ENCODE data around the gene SAMD5.

- TF ChIP-seq, protein P1, sequence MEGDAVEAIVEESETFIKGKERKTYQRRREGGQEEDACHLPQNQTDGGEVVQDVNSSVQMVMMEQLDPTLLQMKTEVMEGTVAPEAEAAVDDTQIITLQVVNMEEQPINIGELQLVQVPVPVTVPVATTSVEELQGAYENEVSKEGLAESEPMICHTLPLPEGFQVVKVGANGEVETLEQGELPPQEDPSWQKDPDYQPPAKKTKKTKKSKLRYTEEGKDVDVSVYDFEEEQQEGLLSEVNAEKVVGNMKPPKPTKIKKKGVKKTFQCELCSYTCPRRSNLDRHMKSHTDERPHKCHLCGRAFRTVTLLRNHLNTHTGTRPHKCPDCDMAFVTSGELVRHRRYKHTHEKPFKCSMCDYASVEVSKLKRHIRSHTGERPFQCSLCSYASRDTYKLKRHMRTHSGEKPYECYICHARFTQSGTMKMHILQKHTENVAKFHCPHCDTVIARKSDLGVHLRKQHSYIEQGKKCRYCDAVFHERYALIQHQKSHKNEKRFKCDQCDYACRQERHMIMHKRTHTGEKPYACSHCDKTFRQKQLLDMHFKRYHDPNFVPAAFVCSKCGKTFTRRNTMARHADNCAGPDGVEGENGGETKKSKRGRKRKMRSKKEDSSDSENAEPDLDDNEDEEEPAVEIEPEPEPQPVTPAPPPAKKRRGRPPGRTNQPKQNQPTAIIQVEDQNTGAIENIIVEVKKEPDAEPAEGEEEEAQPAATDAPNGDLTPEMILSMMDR (conservative IDR thresholded peaks at IDR 0.05 in 1 of 2, IDR thresholded peaks at IDR 0.05 in 1 of 2; ENCODE audit: low read depth in 1 of 2, low read length in 2 of 2): no peak
- TF ChIP-seq EZH2 (IDR thresholded peaks at IDR 0.05; ENCODE audit: low read length, missing control alignments): no peak
These were observed 103.5 kb downstream of the SAMD5 start for GRCh38 chr6:147611992-147612391.
